Brain microvascular endothelial cell (primary cell): ENCODE data around the gene EEFSEC.

ENCODE experiments used
- DNase-seq: peaks from one replicate; pipeline ENCODE4 v3.0.0-alpha.2; 2020
- H3K27ac ChIP-seq: fragments of 250-450 bp; sonication (Bioruptor Pico); 2 replicates; pipeline ENCODE4 v1.5.1; 2020; ENCODE audit warnings: mild to moderate bottlenecking, moderate library complexity
- H3K27me3 ChIP-seq: fragments of 250-450 bp; sonication (Bioruptor Pico); replicated peaks from 2 replicates; pipeline ENCODE4 v1.5.1; 2020; ENCODE audit warnings: mild to moderate bottlenecking
- H3K36me3 ChIP-seq: fragments of 250-450 bp; sonication (Bioruptor Pico); replicated peaks from 2 replicates; pipeline ENCODE4 v1.5.1; 2020; ENCODE audit warnings: mild to moderate bottlenecking
- H3K4me3 ChIP-seq: 2 replicates; pipeline ENCODE4 v1.5.1; 2011; ENCODE audit warnings: low read depth, mild to moderate bottlenecking, control low read depth, low read length, moderate library complexity
- CTCF ChIP-seq: IDR thresholded peaks from 2 replicates; pipeline ENCODE4 v1.5.1; 2011; ENCODE audit warnings: low read depth, mild to moderate bottlenecking, moderate library complexity, low read length, control low read depth, inconsistent platforms; ENCODE audit errors: missing control alignments
- in situ Hi-C: cut with HindIII; loops from 2 replicates; pipeline ENCODE4 v1.10.0; 2017; ENCODE audit warnings: low sequenced_read_pairs, low pct_ligation_motif_present

EEFSEC gene

DNA sequence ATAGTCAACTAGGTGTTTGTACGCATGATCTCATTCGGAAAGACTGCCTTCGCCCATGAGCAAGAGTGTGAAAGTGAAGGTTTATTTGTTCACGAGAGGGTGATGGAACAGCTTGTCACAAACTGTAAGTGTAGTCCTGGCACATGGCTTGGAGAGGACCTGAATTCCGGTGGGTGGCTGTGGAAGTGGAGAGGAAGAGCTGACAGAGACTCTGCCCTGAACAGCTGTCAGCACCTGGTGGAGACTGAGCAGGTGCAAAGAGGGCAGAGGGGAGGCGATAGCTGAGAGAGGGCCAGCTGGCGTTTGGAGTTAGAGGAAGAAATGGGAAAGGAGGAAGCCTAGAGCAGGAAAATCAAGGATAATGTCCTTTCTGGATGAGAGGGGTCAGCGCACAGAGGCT lies 155.7 kb downstream of the EEFSEC start:
- no peak for DNase-seq
- Histone ChIP-seq H3K4me3 (no peak overlapping the region), H3K27ac (no peak overlapping the region), H3K27me3 (no peaks in the 10 kb centered on the region), H3K36me3 (no peaks in the 10 kb centered on the region)
- in situ Hi-C loops: no loop called here
- TF ChIP-seq CTCF: no peak

- Histone ChIP-seq H3K4me3 (no peak overlapping the region), H3K27ac (no peak overlapping the region), H3K36me3 (no peaks in the 10 kb centered on the region), H3K27me3 (no peaks in the 10 kb centered on the region)
- in situ Hi-C loops: no loop called here
- no peak for TF ChIP-seq CTCF
- DNase-seq: no peak
Measured at GRCh38 chr3:128310286-128311058, 157.2 kb downstream of the EEFSEC start.

DNA sequence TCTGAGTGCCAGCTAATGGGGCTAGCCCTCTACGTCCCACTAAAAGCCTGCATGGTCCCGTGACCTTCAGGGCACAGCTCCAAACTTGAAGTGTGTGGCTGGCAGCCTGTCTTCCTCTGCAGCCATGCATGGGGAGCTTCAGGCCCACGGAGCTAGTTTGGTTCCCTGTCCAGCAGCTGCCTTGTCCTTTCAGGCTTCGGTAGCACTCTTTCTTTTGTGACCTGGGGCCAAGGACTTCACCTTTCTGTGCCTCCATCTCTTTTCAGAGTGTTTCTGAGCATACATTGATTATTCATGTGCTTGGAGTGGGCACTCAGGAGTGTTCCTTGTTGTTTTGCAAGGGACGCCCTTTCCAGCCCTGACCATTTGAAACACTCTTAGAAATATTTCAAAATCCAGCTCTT lies 158.2 kb downstream of the EEFSEC start:
- in situ Hi-C loops: no loop called here
- no peak overlapping the region for H3K27ac ChIP-seq

DNA sequence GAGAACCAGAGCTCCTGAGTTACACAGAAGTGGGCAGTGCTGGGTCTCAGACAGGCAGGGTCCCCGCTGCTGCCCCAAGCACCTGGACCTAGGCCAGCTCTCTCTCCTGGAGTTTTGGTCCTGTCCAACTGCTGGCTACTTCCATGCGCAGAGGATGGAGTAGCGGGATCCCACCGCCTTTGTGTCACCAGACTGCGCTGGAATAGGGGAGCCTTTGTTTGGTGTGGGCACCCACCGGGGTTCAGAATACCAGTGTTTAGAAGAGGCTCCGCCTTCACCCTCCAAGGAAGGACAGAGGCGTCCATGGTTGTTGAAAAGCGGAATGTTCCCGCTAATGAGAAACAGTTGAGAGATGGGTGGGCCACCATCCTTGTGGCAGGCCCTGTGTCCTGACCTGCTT lies 159.0 kb downstream of the EEFSEC start:
- no peak for TF ChIP-seq CTCF
- no peaks in the 10 kb centered on the region for H3K27me3 ChIP-seq

More for the DNA sequence above, 158.2 kb downstream of the EEFSEC start:
- Histone ChIP-seq H3K36me3 (no peaks in the 10 kb centered on the region), H3K27me3 (no peaks in the 10 kb centered on the region), H3K4me3 (no peak overlapping the region)
- DNase-seq: no peak
- TF ChIP-seq CTCF: no peak

GRCh38 chr3:128313071-128313725 lies 159.9 kb downstream of the EEFSEC start:
- no peak overlapping the region for H3K27ac ChIP-seq
- TF ChIP-seq CTCF: no peak
- DNase-seq: no peak
- no peaks in the 10 kb centered on the region for H3K36me3 ChIP-seq
- H3K4me3 ChIP-seq: no peak overlapping the region
- in situ Hi-C loops: no loop called here
- no peaks in the 10 kb centered on the region for H3K27me3 ChIP-seq

More for the DNA sequence above, 159.0 kb downstream of the EEFSEC start:
- H3K27ac ChIP-seq: no peak overlapping the region
- no peaks in the 10 kb centered on the region for H3K36me3 ChIP-seq
- H3K4me3 ChIP-seq: no peak overlapping the region
- no peak for DNase-seq
- in situ Hi-C loops: no loop called here
